ENCODE results near the gene SRC. TPM values are rescaled to one million over a fixed set of nuclear protein-coding genes. Genes with fewer than 3 reads are reported as not detected.

SRC gene
- total RNA-seq, 4 donors from 2014 or later: 10.3 to 21.4 (median 12.9) TPM

- TF ChIP-seq CTCF (IDR thresholded peaks at IDR 0.05; ENCODE audit: low read depth): no peak
Observed at GRCh38 chr20:37441023-37441422, 95.1 kb downstream of the SRC start.

GRCh38 chr20:37442547-37442946 lies 96.6 kb downstream of the SRC start:
- no peak for TF ChIP-seq CTCF (IDR thresholded peaks at IDR 0.05; ENCODE audit: low read depth)

GRCh38 chr20:37442986-37443385 lies 97.0 kb downstream of the SRC start:
- no peak for TF ChIP-seq CTCF (IDR thresholded peaks at IDR 0.05; ENCODE audit: low read depth)

GRCh38 chr20:37443596-37443995 lies 97.7 kb downstream of the SRC start:
- no peak for TF ChIP-seq CTCF (IDR thresholded peaks at IDR 0.05; ENCODE audit: low read depth)

- no peak for TF ChIP-seq CTCF (IDR thresholded peaks at IDR 0.05; ENCODE audit: low read depth)
Observed at GRCh38 chr20:37445041-37445440, 99.1 kb downstream of the SRC start.

- TF ChIP-seq CTCF (IDR thresholded peaks at IDR 0.05; ENCODE audit: low read depth): no peak
Observed at GRCh38 chr20:37446286-37447032, 100.5 kb downstream of the SRC start.

GRCh38 chr20:37447688-37448087 lies 101.7 kb downstream of the SRC start:
- no peak for TF ChIP-seq CTCF (IDR thresholded peaks at IDR 0.05; ENCODE audit: low read depth)

Data from subcutaneous adipose tissue (tissue), 4 donors.